ENCODE results near the gene GIMAP4.

GIMAP4 gene

DNA sequence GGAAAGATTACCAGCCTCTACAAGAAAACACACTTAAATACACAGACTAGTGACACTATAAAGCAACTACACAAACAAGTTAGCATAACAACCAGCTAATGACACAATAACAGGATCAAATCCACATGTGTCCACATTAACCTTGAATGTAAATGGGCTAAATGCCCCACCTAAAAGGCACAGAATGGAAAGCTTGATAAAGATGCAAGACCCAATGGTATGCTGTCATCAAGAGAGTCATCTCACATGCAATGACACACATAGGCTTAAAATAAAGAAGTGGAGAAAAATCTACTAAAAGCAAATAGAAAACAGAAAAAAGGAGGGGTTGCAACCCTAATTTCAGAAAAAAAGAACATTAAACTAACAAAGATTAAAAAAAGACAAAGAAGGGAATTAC lies 14.0 kb upstream of the GIMAP4 start:
- no peak for TF ChIP-seq CTCF (IDR thresholded peaks at IDR 0.05; ENCODE audit: low read length, missing control alignments)
- H3K4me3 ChIP-seq (replicated peaks; ENCODE audit: low read depth, low read length), result no peak overlapping the region

DNA sequence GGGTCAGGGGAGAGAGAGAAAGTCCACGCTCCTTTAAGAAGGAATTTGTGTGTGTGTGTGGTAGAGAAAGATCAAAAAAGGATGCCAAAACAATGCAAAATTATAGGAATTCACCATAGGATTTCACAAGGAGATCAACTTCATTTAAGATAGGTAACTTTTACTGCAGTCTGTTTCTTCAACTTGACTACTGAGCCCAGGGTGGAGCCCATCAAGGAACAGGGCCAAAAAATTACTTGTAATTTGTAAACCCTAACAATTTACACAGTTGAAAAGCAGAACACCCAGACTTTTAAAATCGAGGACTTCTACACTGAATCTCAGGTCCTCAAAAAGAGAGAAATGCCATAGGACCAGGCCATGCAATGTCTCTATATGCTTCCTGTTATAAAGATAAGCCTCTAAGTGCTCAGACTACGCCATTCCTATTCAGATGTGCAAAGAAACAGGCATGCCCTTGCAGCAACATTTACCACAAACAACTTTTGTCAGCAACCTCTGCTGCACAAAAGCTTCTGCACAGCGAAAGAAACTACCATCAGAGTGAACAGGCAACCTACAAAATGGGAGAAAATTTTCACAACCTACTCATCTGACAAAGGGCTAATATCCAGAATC lies 10.6 kb upstream of the GIMAP4 start:
- no peak overlapping the region for H3K4me3 ChIP-seq (replicated peaks; ENCODE audit: low read depth, low read length)
- DNase-seq (ENCODE audit: low read depth), result no peak
- no peak for TF ChIP-seq CTCF (IDR thresholded peaks at IDR 0.05; ENCODE audit: low read length, missing control alignments)

More for the DNA sequence above, 14.0 kb upstream of the GIMAP4 start:
- no peak for DNase-seq (ENCODE audit: low read depth)

GRCh38 chr7:150560486-150560885 lies 6.7 kb upstream of the GIMAP4 start:
- TF ChIP-seq CTCF (IDR thresholded peaks at IDR 0.05; ENCODE audit: low read length, missing control alignments), result no peak
- no peak for DNase-seq (ENCODE audit: low read depth)
- H3K4me3 ChIP-seq (replicated peaks; ENCODE audit: low read depth, low read length), result no peak overlapping the region

- TF ChIP-seq CTCF (IDR thresholded peaks at IDR 0.05; ENCODE audit: low read length, missing control alignments), result no peak
- H3K4me3 ChIP-seq (replicated peaks; ENCODE audit: low read depth, low read length), result no peak overlapping the region
- DNase-seq (ENCODE audit: low read depth), result no peak
These were observed 4.3 kb upstream of the GIMAP4 start for GRCh38 chr7:150562919-150563318.

DNA sequence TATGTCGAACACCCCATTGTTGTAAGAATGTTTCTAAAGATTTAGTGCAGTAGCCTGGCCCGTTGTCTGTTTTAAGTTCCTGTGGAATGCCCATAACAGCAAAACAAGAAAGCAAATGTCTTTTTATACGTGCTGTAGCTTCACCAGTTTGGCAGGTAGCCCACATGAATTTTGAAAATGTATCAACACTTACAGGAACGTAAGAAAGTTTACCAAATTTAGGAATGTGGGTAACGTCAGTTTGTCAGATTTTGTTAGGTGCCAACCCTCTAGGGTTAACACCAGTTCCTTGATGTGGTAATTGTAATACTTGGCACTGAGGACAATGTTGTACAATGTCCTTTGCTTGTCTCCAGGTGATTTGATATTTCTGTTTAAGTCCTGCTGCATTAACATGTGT lies 3.2 kb upstream of the GIMAP4 start:
- no peak for TF ChIP-seq CTCF (IDR thresholded peaks at IDR 0.05; ENCODE audit: low read length, missing control alignments)
- DNase-seq (ENCODE audit: low read depth), result no peak
- no peak overlapping the region for H3K4me3 ChIP-seq (replicated peaks; ENCODE audit: low read depth, low read length)

- no peak for DNase-seq (ENCODE audit: low read depth)
- no peak for TF ChIP-seq CTCF (IDR thresholded peaks at IDR 0.05; ENCODE audit: low read length, missing control alignments)
- H3K4me3 ChIP-seq (replicated peaks; ENCODE audit: low read depth, low read length), result no peak overlapping the region
These were observed 2.6 kb upstream of the GIMAP4 start for GRCh38 chr7:150564566-150564965.

DNA sequence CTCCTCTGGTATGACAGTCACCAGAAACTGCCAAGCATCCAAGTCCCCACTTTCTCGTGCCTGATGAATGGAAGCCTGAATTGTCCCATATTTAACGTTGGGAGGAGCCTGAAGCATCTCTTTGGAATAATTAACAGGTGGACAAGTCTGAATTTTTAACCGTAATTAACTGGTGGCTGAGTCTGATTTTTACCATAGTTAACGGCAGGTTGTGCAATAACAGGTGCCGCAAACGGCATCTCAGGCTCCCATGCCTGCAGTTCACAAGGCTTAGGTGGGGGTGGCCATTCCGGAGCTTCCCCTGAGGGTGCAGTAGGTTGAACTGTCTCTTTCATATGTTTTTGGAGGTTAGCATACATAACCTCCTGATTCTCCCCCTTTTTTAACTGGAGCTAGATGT lies 2.0 kb upstream of the GIMAP4 start:
- H3K4me3 ChIP-seq (replicated peaks; ENCODE audit: low read depth, low read length), result no peak overlapping the region
- DNase-seq (ENCODE audit: low read depth), result no peak
- no peak for TF ChIP-seq CTCF (IDR thresholded peaks at IDR 0.05; ENCODE audit: low read length, missing control alignments)
